Rectal smooth muscle tissue (tissue), 1 donor: ENCODE measurements around the gene PHF13.
"Not testable (repeated sequence)": the region's sequence is repeated elsewhere in the genome, so short reads cannot be mapped to it uniquely, and the experiment has no call there.

Experiments used
- H3K27ac ChIP-seq: one replicate; pipeline ENCODE4 v1.7.0; 2013; ENCODE audit warnings: low read depth, low read length, inconsistent platforms
- H3K27me3 ChIP-seq: one replicate; pipeline ENCODE4 v1.7.0; 2013; ENCODE audit warnings: low read length; ENCODE audit not compliant: control insufficient read depth, insufficient read depth
- H3K36me3 ChIP-seq: one replicate; pipeline ENCODE4 v1.7.0; 2013; ENCODE audit warnings: low read length; ENCODE audit not compliant: control insufficient read depth, insufficient read depth
- H3K4me1 ChIP-seq: one replicate; pipeline ENCODE4 v1.7.0; 2013; ENCODE audit warnings: low read length; ENCODE audit not compliant: control insufficient read depth, insufficient read depth
- H3K4me3 ChIP-seq: one replicate; pipeline ENCODE4 v1.7.0; 2013; ENCODE audit warnings: low read length
- H3K9ac ChIP-seq: one replicate; pipeline ENCODE4 v1.7.0; 2013; ENCODE audit warnings: low read length

The PHF13 gene

DNA sequence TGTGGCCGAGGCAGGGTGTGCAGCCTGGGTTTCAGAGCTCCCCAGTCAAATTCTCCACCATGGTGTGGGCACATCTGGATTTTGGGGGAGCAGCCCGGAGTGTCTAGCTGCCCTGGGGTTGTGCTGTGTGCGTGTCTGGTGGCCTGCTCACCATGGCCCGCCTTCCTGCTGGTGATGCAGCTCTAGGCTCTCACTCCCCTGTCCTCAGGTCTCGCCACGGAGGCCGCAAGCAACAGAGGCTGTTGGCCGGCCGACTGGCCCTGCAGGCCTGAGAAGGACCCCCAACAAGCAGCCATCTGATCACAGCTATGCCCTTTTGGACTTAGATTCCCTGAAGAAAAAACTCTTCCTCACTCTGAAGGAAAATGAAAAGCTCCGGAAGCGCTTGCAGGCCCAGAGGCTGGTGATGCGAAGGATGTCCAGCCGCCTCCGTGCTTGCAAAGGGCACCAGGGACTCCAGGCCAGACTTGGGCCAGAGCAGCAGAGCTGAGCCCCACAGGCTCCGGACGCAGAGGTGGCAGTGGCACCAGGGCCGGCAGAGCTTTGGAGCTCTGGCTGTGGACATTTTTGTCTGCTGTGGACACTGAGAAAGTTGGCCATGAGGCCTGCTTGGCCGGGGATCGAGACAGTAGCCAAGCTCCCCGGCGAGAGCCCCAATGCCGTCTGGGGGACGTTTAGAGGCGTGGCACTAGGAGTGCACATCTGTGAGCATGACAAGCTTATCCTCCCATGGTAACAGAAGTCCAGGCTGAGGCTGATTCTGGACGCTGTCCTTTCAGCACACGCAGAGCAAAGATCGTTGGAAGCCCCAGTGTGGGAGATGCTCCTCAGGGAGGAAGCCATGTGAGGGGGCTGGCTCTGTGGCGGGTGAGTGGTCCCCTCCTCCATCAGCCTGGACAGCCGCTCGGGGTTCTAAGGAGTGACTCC, 19.3 kb downstream of the PHF13 start:
- Histone ChIP-seq H3K9ac (no peak overlapping the region), H3K27ac (no peak overlapping the region), H3K4me3 (no peak overlapping the region), H3K27me3 (peaks cover under 1% of the 10 kb centered on the region), H3K36me3 (peaks cover 39% of the 10 kb centered on the region), H3K4me1 (no peaks in the 10 kb centered on the region)

DNA sequence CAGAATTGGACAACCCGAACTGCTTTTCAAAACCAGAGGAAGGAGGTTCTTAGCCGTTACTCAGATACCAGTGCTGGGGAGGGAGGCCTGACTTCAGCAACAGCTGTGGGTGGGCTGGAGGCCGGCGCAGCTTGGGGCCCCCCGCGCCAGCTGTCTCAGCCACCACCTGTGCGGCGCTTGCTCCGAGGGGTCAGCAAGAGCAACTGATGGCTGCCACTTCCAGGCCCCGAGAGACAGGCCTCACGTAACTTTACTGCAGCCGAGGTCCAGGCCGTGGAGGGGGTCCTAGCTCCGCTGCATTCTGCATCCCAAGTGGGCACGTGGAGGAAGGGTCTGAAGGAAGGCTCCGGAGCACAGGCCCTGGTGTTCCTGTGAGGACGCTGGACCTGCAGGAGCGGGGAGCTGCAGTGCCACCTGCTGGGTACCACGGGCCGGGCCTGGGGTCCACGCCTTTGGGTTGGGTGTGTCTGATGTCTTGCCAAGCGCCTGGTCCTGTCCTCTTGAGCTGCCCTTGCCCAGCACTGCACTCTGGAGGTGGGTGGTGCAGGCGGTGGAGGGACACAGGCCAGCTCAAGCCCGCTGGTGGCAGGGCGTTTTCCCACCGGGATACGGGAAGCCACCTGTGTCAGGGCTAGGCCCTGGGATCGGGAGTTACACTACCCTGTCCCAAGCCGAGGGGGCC, 21.0 kb downstream of the PHF13 start:
- Histone ChIP-seq H3K4me1 (no peaks in the 10 kb centered on the region), H3K4me3 (no peak overlapping the region), H3K36me3 (peaks cover 33% of the 10 kb centered on the region), H3K27ac (no peak overlapping the region), H3K27me3 (no peaks in the 10 kb centered on the region), H3K9ac (no peak overlapping the region)

DNA sequence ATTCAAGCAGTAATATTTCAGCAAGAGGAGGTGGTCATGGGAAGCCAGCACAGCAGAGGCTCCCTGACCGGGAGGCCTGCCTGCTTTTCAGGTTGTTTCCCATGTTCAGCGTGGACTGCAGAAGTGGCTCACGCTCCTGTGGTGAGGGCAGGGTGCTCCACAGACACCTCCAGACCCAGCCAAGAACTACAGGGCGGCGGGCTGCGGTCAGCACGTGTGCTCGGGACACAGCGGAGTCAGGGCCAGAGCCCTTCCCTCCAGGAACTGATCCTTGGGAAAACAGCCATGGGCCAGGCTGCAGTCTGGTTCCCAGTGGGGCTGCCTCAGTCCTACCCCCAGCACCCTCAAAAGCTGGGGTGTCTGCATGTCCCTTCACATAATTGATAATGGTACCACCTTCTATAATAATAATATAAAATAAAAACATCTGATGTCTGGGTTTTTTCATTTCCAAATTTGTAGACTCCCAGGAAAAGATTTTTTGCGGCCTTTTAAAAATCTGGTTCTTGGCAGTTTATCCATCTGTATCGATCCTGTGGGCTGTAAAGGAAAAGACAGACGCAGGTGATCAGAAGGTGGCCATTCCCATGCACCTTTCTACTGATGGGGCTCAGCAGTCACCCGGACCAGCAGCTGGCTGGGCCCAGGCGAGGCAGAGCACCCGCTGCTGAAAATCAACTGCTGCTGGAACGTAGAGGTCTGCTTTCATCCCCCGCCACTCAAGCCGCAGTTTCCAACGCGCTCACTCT, 21.8 kb downstream of the PHF13 start:
- no peaks in the 10 kb centered on the region for H3K27me3 ChIP-seq
- H3K9ac ChIP-seq = no peak overlapping the region
- H3K36me3 ChIP-seq = peaks cover 40% of the 10 kb centered on the region
- no peak overlapping the region for H3K4me3 ChIP-seq
- H3K4me1 ChIP-seq = no peaks in the 10 kb centered on the region
- H3K27ac ChIP-seq = no peak overlapping the region

DNA sequence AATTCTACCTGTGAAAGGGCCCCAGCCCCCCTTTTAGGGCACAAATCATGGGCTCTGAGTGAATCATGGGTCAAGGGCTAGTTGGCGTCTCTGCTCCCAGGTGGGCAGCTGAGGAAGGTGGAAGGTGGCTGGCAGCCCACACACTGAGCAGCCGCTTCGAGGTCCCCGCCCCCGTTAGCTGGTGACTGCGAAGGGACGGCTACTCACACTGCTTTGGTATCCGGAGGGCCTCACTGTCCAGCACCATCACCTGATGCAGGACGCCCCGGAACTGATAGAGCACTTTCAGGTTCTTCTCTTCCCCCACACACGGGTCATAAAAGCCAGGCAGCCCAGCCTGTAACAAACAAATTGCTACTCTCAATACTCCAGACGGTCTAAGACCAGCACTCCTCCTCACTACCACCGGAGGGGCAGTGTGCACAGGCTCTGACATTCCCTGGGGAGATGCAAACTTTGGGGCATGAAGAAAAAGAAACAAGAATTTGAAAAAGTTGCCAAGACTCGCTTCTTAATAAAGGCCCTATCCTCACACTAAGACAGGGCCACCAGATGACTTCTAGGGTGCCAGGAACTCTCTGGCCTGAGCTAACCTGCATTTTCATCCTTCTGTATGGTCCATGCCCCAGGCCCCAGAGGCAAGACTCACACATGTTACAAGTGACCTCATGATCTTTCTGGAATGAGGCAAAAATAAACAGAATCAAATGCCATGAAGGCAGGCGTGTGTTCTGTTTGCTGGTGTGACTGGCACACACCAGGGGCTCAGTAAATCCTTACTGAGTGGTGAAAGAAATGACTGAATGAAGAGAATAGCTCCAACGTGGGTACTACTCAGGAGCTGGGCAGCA, 22.6 kb downstream of the PHF13 start:
- Histone ChIP-seq H3K36me3 (peaks cover 40% of the 10 kb centered on the region), H3K9ac (no peak overlapping the region), H3K4me3 (no peak overlapping the region), H3K27ac (no peak overlapping the region), H3K4me1 (no peaks in the 10 kb centered on the region), H3K27me3 (no peaks in the 10 kb centered on the region)

DNA sequence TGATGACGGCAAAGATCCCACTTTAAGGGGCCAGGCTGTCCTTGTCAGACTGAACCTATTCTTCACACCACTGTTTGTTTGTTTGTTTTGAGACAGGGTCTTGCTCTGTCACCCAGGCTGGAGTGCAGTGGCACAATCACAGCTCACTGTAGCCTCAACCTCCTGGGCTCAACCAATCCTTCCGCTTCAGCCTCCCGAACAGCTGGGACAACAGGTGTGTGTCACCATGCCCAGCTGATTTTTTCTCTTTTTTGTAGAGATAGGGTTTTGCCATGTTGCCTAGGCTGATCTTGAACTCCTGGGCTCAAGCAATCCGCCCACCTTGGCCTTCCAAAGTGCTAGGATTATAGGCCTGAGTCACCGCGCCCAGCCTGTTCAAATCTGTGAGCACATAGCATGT, 23.2 kb downstream of the PHF13 start:
- not testable (repeated sequence) for H3K4me3 ChIP-seq, H3K4me1 ChIP-seq, H3K27me3 ChIP-seq, H3K9ac ChIP-seq, H3K27ac ChIP-seq
- peaks cover 40% of the 10 kb centered on the region for H3K36me3 ChIP-seq

GRCh38 chr1:6637770-6638169, 24.2 kb downstream of the PHF13 start:
- Histone ChIP-seq H3K36me3 (peaks cover 40% of the 10 kb centered on the region), H3K4me1 (no peaks in the 10 kb centered on the region), H3K27ac (no peak overlapping the region), H3K9ac (no peak overlapping the region), H3K27me3 (no peaks in the 10 kb centered on the region), H3K4me3 (peak overlapping the region; percentile 21)

- Histone ChIP-seq H3K36me3 (peaks cover 36% of the 10 kb centered on the region), H3K4me3 (peak overlapping the region; percentile 21), H3K27ac (peak overlapping the region; percentile 0), H3K4me1 (no peaks in the 10 kb centered on the region), H3K27me3 (no peaks in the 10 kb centered on the region), H3K9ac (no peak overlapping the region)
Measured at GRCh38 chr1:6638226-6638625, 24.7 kb downstream of the PHF13 start.

GRCh38 chr1:6640867-6641266, 27.3 kb downstream of the PHF13 start:
- H3K27ac ChIP-seq, H3K4me1 ChIP-seq, H3K4me3 ChIP-seq, H3K27me3 ChIP-seq, H3K9ac ChIP-seq: not testable (repeated sequence)
- peaks cover 36% of the 10 kb centered on the region for H3K36me3 ChIP-seq

- H3K27me3 ChIP-seq = no peaks in the 10 kb centered on the region
- H3K36me3 ChIP-seq = peaks cover 18% of the 10 kb centered on the region
- H3K27ac ChIP-seq = no peak overlapping the region
- H3K4me1 ChIP-seq = no peaks in the 10 kb centered on the region
- H3K4me3 ChIP-seq = no peak overlapping the region
- H3K9ac ChIP-seq = no peak overlapping the region
Measured at GRCh38 chr1:6645018-6645417, 31.5 kb downstream of the PHF13 start.

- Histone ChIP-seq H3K27ac (no peak overlapping the region), H3K36me3 (peaks cover 15% of the 10 kb centered on the region), H3K9ac (no peak overlapping the region), H3K27me3 (no peaks in the 10 kb centered on the region), H3K4me3 (no peak overlapping the region), H3K4me1 (no peaks in the 10 kb centered on the region)
Measured at GRCh38 chr1:6646499-6647148, 33.1 kb downstream of the PHF13 start.

GRCh38 chr1:6648556-6648955, 35.0 kb downstream of the PHF13 start:
- Histone ChIP-seq H3K9ac (no peak overlapping the region), H3K36me3 (peaks cover 21% of the 10 kb centered on the region), H3K27me3 (no peaks in the 10 kb centered on the region), H3K27ac (no peak overlapping the region), H3K4me3 (no peak overlapping the region), H3K4me1 (no peaks in the 10 kb centered on the region)
